Renal cortex interstitium (tissue), 11 donors: ENCODE measurements around the gene ADGB. TPM values are rescaled to one million over a fixed set of nuclear protein-coding genes. Genes with fewer than 3 reads are reported as not detected.
A peak's percentile ranks its signal among the peaks of the same experiment; 100 is the strongest.
"Not testable (repeated sequence)": the region's sequence is repeated elsewhere in the genome, so short reads cannot be mapped to it uniquely, and the experiment has no call there.

ENCODE experiments used
- DNase-seq, 11 donors: peaks; one replicate each; pipeline ENCODE4 v3.0.0-alpha.2; 2013; ENCODE audit warnings: low read depth in 9 of 11, low spot score in 4 of 11; ENCODE audit errors: extremely low read depth in 1 of 11
- polyA plus RNA-seq, 3 donors: library from polyadenylated mRNA; unstranded; fragments of 120-200 nt; gene quantifications; one replicate each; pipeline ENCODE4 v1.2.1, GENCODE V29; 2013; ENCODE audit not compliant: insufficient read length in 3 of 3

The ADGB gene
- polyA plus RNA-seq, 3 donors: 0.24 to 0.65 (median 0.46) TPM

- DNase-seq: not testable (repeated sequence)
These were observed 255.9 kb downstream of the ADGB start for GRCh38 chr6:146854521-146855255.

- no peak for DNase-seq
These were observed 257.1 kb downstream of the ADGB start for GRCh38 chr6:146855889-146856288.

- DNase-seq: no peak
These were observed 257.5 kb downstream of the ADGB start for GRCh38 chr6:146856296-146856695.

GRCh38 chr6:146857180-146857979 is 258.6 kb downstream of the ADGB start:
- peak; percentile 43 to 76 (median 70) for DNase-seq

GRCh38 chr6:146857980-146858347 is 259.2 kb downstream of the ADGB start:
- peak in 3 of 11 donors; percentile 7 to 20 (median 12) for DNase-seq

- DNase-seq: no peak
These were observed 260.4 kb downstream of the ADGB start for GRCh38 chr6:146859206-146859605.

- DNase-seq: no peak
These were observed 261.2 kb downstream of the ADGB start for GRCh38 chr6:146859795-146860495.

- no peak for DNase-seq
These were observed 261.8 kb downstream of the ADGB start for GRCh38 chr6:146860583-146860982.

GRCh38 chr6:146861029-146861563 is 262.3 kb downstream of the ADGB start:
- no peak for DNase-seq

GRCh38 chr6:146861716-146862115 is 262.9 kb downstream of the ADGB start:
- DNase-seq: no peak

- DNase-seq: no peak
These were observed 263.7 kb downstream of the ADGB start for GRCh38 chr6:146862508-146862919.

GRCh38 chr6:146864300-146864699 is 265.5 kb downstream of the ADGB start:
- no peak for DNase-seq

GRCh38 chr6:146864885-146865284 is 266.1 kb downstream of the ADGB start:
- DNase-seq: no peak

Other genes starting within 250 kb of the ADGB start
- gene RAB32, start 55.1 kb upstream of the ADGB start, polyA plus RNA-seq: 10 to 100 TPM; 25.4 to 29.4 (median 28.2) TPM